H9 (cell line): ENCODE results near the gene UBE2L6. TPM values are rescaled to one million over a fixed set of nuclear protein-coding genes. Genes with fewer than 3 reads are reported as not detected.

Experiments used
- DNase-seq: peaks from one replicate; pipeline ENCODE4 v3.0.0-alpha.2; 2017
- H2AFZ ChIP-seq: one replicate; pipeline ENCODE4 v1.6.1; 2013; ENCODE audit warnings: mild to moderate bottlenecking, low read length, control low read depth, moderate library complexity
- H2AK5ac ChIP-seq: 2 replicates; pipeline ENCODE4 v1.6.1; 2013; ENCODE audit warnings: low read length, control low read depth, mixed read lengths; ENCODE audit not compliant: insufficient read length
- H2BK120ac ChIP-seq: one replicate; pipeline ENCODE4 v1.6.1; 2013; ENCODE audit warnings: low read depth, mild to moderate bottlenecking, low read length, control low read depth, inconsistent platforms; ENCODE audit not compliant: poor library complexity, severe bottlenecking
- H2BK12ac ChIP-seq: 2 replicates; pipeline ENCODE4 v1.6.1; 2013; ENCODE audit warnings: low read length, control low read depth, mixed read lengths, low read depth; ENCODE audit not compliant: insufficient read length
- H2BK15ac ChIP-seq: 2 replicates; pipeline ENCODE4 v1.6.1; 2013; ENCODE audit warnings: low read depth, low read length, control low read depth
- H2BK20ac ChIP-seq: one replicate; pipeline ENCODE4 v1.6.1; 2013; ENCODE audit warnings: low read depth, mild to moderate bottlenecking, low read length, control low read depth, inconsistent platforms; ENCODE audit not compliant: poor library complexity, severe bottlenecking
- H2BK5ac ChIP-seq: 2 replicates; pipeline ENCODE4 v1.6.1; 2013; ENCODE audit warnings: low read length, control low read depth, mixed read lengths; ENCODE audit not compliant: insufficient read length
- H3K14ac ChIP-seq: 2 replicates; pipeline ENCODE4 v1.6.1; 2013; ENCODE audit warnings: low read length, control low read depth; ENCODE audit not compliant: insufficient read depth
- H3K18ac ChIP-seq: 2 replicates; pipeline ENCODE4 v1.6.1; 2013; ENCODE audit warnings: low read depth, mild to moderate bottlenecking, mixed read lengths, low read length, control low read depth; ENCODE audit not compliant: insufficient read length
- H3K23ac ChIP-seq: 2 replicates; pipeline ENCODE4 v1.6.1; 2013; ENCODE audit warnings: low read length, control low read depth, mixed read lengths, low read depth; ENCODE audit not compliant: insufficient read length
- H3K23me2 ChIP-seq: 2 replicates; pipeline ENCODE4 v1.6.1; 2013; ENCODE audit warnings: low read depth, mild to moderate bottlenecking, mixed read lengths, low read length, control low read depth; ENCODE audit not compliant: insufficient read length, poor library complexity, severe bottlenecking
- H3K27ac ChIP-seq: 2 replicates; pipeline ENCODE4 v1.5.1; 2013; ENCODE audit warnings: low read length, control low read depth, mixed read lengths, low read depth; ENCODE audit not compliant: insufficient read length
- H3K27me3 ChIP-seq: 2 replicates; pipeline ENCODE4 v1.6.1; 2013; ENCODE audit warnings: low read length, control low read depth, inconsistent platforms; ENCODE audit not compliant: insufficient read depth
- H3K4ac ChIP-seq: 2 replicates; pipeline ENCODE4 v1.6.1; 2013; ENCODE audit warnings: low read depth, mild to moderate bottlenecking, control low read depth, inconsistent platforms, low read length, moderate library complexity
- H3K4me1 ChIP-seq: 2 replicates; pipeline ENCODE4 v1.6.1; 2013; ENCODE audit warnings: low read length, control low read depth, inconsistent platforms; ENCODE audit not compliant: insufficient read depth
- H3K4me2 ChIP-seq: 2 replicates; pipeline ENCODE4 v1.6.1; 2013; ENCODE audit warnings: low read length, control low read depth, mixed read lengths; ENCODE audit not compliant: insufficient read length, insufficient read depth
- H3K56ac ChIP-seq: 2 replicates; pipeline ENCODE4 v1.6.1; 2013; ENCODE audit warnings: low read depth, mild to moderate bottlenecking, mixed read lengths, low read length, control low read depth; ENCODE audit not compliant: insufficient read length
- H3K79me1 ChIP-seq: 2 replicates; pipeline ENCODE4 v1.6.1; 2013; ENCODE audit warnings: low read depth, mild to moderate bottlenecking, moderate library complexity, low read length, control low read depth, inconsistent platforms; ENCODE audit not compliant: insufficient read depth, poor library complexity, severe bottlenecking
- H3K79me2 ChIP-seq: 2 replicates; pipeline ENCODE4 v1.6.1; 2013; ENCODE audit warnings: low read length, control low read depth, inconsistent platforms; ENCODE audit not compliant: insufficient read depth
- H3K9ac ChIP-seq: 2 replicates; pipeline ENCODE4 v1.6.1; 2013; ENCODE audit warnings: low read length, control low read depth, mixed read lengths; ENCODE audit not compliant: insufficient read length; ENCODE audit errors: extremely low read depth
- H3K9me3 ChIP-seq: one replicate; pipeline ENCODE4 v1.6.1; 2013; ENCODE audit warnings: low read depth, low read length, inconsistent platforms; ENCODE audit not compliant: control insufficient read depth
- H3T11ph ChIP-seq: one replicate; pipeline ENCODE4 v1.6.1; 2013; ENCODE audit warnings: mild to moderate bottlenecking, low read length, control low read depth, inconsistent platforms
- H4K20me1 ChIP-seq: one replicate; pipeline ENCODE4 v1.6.1; 2013; ENCODE audit not compliant: control insufficient read depth, insufficient read length, insufficient read depth
- H4K5ac ChIP-seq: 2 replicates; pipeline ENCODE4 v1.6.1; 2013; ENCODE audit warnings: low read depth, mild to moderate bottlenecking, mixed read lengths, low read length, control low read depth; ENCODE audit not compliant: insufficient read length
- H4K8ac ChIP-seq: replicated peaks from 2 replicates; pipeline ENCODE4 v1.6.1; 2013; ENCODE audit warnings: low read length, control low read depth, mixed read lengths, low read depth; ENCODE audit not compliant: insufficient read length
- H4K91ac ChIP-seq: 2 replicates; pipeline ENCODE4 v1.6.1; 2013; ENCODE audit warnings: low read depth, mild to moderate bottlenecking, moderate library complexity, mixed read lengths, low read length, control low read depth; ENCODE audit not compliant: insufficient read length
- H3K27ac Mint-ChIP-seq, 3 experiments: 2 replicates in 2 of 3; 3 replicates in 1 of 3; pipeline ENCODE4 v1.8.0; 2020 to 2021; ENCODE audit warnings: mixed read lengths in 3 of 3, mild to moderate bottlenecking in 1 of 3, moderate library complexity in 1 of 3
- H3K27me3 Mint-ChIP-seq: 2 replicates; pipeline ENCODE4 v1.8.0; 2021; ENCODE audit warnings: low read depth, mild to moderate bottlenecking, moderate library complexity, mixed read lengths
- H3K36me3 Mint-ChIP-seq, 3 experiments: 2 replicates in 2 of 3; 3 replicates in 1 of 3; pipeline ENCODE4 v1.8.0; 2020 to 2021; ENCODE audit warnings: low read depth in 3 of 3, mixed read lengths in 3 of 3; ENCODE audit not compliant: insufficient read depth in 1 of 3
- H3K4me1 Mint-ChIP-seq, 2 experiments: 2 replicates each; pipeline ENCODE4 v1.8.0; 2020; ENCODE audit warnings: mixed read lengths in 2 of 2
- H3K4me3 Mint-ChIP-seq, 2 experiments: 2 replicates in 1 of 2; 3 replicates in 1 of 2; pipeline ENCODE4 v1.8.0; 2020 to 2021; ENCODE audit warnings: mild to moderate bottlenecking in 2 of 2, mixed read lengths in 2 of 2, moderate library complexity in 1 of 2
- H3K9me3 Mint-ChIP-seq, 2 experiments: 2 replicates in 1 of 2; 3 replicates in 1 of 2; pipeline ENCODE4 v1.8.0; 2020; ENCODE audit warnings: mild to moderate bottlenecking in 2 of 2, mixed read lengths in 2 of 2, moderate library complexity in 1 of 2
- CTCF ChIP-seq: fragments of 200-600 bp; sonication (generic); conservative IDR thresholded peaks from 3 replicates; pipeline ENCODE4 v1.8.0; 2021; ENCODE audit warnings: antibody characterized with exemption, mild to moderate bottlenecking
- WGBS: extraction: QIAGEN DNeasy Blood & Tissue Kit; methylation state at CpG from one replicate; pipeline ENCODE4 v1.1.7; 2013; ENCODE audit warnings: missing lambda C conversion rate, low lambda C conversion rate, mixed read lengths; ENCODE audit not compliant: insufficient read length; ENCODE audit errors: extremely low coverage; 5-methylcytosine and 5-hydroxymethylcytosine counted together
- total RNA-seq: library from RNA; stranded (reverse); gene quantifications from 2 replicates; pipeline ENCODE4 v1.2.1, GENCODE V29; 2021

Gene UBE2L6
- total RNA-seq, 1 experiment from 2014 or later: 38.9 TPM

GRCh38 chr11:57515332-57516060 lies 52.0 kb downstream of the UBE2L6 start, which contains the start of gene SLC43A1:
Gene SLC43A1 (minus strand): TSS chr11:57515702. CDS start chr11:57514111, 1,591 bp downstream.
- no peak within 1 kb of the TSS for H3K23ac ChIP-seq
- no CpG with 5 or more reads among the region's 66 CpGs for WGBS
- no peaks in the 10 kb centered on the region for H3K79me2 ChIP-seq
- H4K8ac ChIP-seq: no peak within 1 kb of the TSS
- 0 out of 5 replicates have a peak, but pooled peaks cover 0 to 3% of the 10 kb centered on the region in 2 experiments for H3K9me3 Mint-ChIP-seq
- peaks cover 0 to 4% (median 0%) of the 10 kb centered on the region in 3 experiments; a peak in 3 of 7 replicates for H3K36me3 Mint-ChIP-seq
- H2BK5ac ChIP-seq: no peak within 1 kb of the TSS
- no peak within 1 kb of the TSS for H4K91ac ChIP-seq
- H4K5ac ChIP-seq: no peak within 1 kb of the TSS
- peak within 1 kb of the TSS in 1 of 3 experiments; percentile 57; a peak in 2 of 7 replicates for H3K27ac Mint-ChIP-seq
- H2BK120ac ChIP-seq: no peak within 1 kb of the TSS
- H3K27me3 ChIP-seq: no peaks in the 10 kb centered on the region
- no peak within 1 kb of the TSS for H3K56ac ChIP-seq
- no peak within 1 kb of the TSS for H3T11ph ChIP-seq
- H4K20me1 ChIP-seq: no peaks in the 10 kb centered on the region
- H3K79me1 ChIP-seq: no peaks in the 10 kb centered on the region
- no peak within 1 kb of the TSS for H2AFZ ChIP-seq
- no peak within 1 kb of the TSS for H2BK12ac ChIP-seq
- H3K14ac ChIP-seq: no peak within 1 kb of the TSS; the same call in 1 of the 2 replicates
- H3K4ac ChIP-seq: no peak within 1 kb of the TSS
- no peaks in the 10 kb centered on the region for H3K9me3 ChIP-seq
- H3K9ac ChIP-seq: peak within 1 kb of the TSS; percentile 1
- peaks cover 16% of the 10 kb centered on the region for H3K23me2 ChIP-seq
- H3K4me1 Mint-ChIP-seq: peaks cover 10 to 13% of the 10 kb centered on the region in 2 experiments; a peak in 2 of 4 replicates
- no peak within 1 kb of the TSS for H2AK5ac ChIP-seq
- H2BK15ac ChIP-seq: no peak within 1 kb of the TSS
- peaks cover 51% of the 10 kb centered on the region for H3K27me3 Mint-ChIP-seq
- peak within 1 kb of the TSS; percentile 90 to 98 for H3K4me3 Mint-ChIP-seq
- H2BK20ac ChIP-seq: no peak within 1 kb of the TSS
- peaks cover 2% of the 10 kb centered on the region for H3K4me1 ChIP-seq
- peak within 1 kb of the TSS; percentile 63 for H3K4me2 ChIP-seq
- no peak for TF ChIP-seq CTCF
- no peak within 1 kb of the TSS for H3K27ac ChIP-seq
- H3K18ac ChIP-seq: no peak within 1 kb of the TSS
- peak; percentile 54 for DNase-seq
